ENCODE measurements around the gene ARAP1.

DNA sequence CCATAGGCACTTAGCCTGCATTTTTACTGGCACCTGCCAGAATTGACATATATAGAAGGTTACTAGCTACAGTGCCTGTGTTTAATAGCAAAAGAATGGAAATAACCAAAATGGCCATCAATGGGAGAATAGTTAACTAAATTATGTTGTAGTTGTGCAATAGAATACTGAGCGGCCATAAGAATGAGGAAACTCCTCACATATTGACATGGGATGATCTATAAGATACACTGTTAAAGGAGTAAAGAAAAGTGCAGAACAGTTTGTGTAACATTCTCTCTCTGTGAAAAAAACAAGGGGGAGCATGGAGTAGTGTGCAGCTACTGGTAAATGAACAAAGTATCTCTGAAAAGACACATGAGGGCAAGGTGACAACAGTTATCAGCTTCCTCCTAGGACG, 21.5 kb downstream of the ARAP1 start:
- TF ChIP-seq POLR2AphosphoS5 (IDR thresholded peaks at IDR 0.05; ENCODE audit: borderline replicate concordance, low read depth, low read length) (no peak), EZH2 (IDR thresholded peaks at IDR 0.05) (no peak), FOXP2 (optimal IDR thresholded peaks at IDR 0.05; ENCODE audit: control extremely low read depth, extremely low read length, insufficient read depth) (no peak)
